Endodermal cell (in vitro differentiated cells): ENCODE measurements around the gene PRKCE. TPM values are rescaled to one million over a fixed set of nuclear protein-coding genes. Genes with fewer than 3 reads are reported as not detected.

Experiments
- DNase-seq: peaks from one replicate; pipeline ENCODE4 v3.0.0-alpha.2; 2017
- H3K27ac ChIP-seq: 2 replicates; pipeline ENCODE4 v1.5.1; 2013; ENCODE audit warnings: mild to moderate bottlenecking, low read depth, low read length, moderate library complexity
- H3K27me3 ChIP-seq: 2 replicates; pipeline ENCODE4 v1.6.1; 2013; ENCODE audit warnings: mild to moderate bottlenecking, low read length, moderate library complexity; ENCODE audit not compliant: insufficient read depth, control insufficient read depth, poor library complexity, severe bottlenecking
- H3K36me3 ChIP-seq: 2 replicates; pipeline ENCODE4 v1.7.0; 2013; ENCODE audit warnings: mild to moderate bottlenecking, low read length, moderate library complexity; ENCODE audit not compliant: control insufficient read depth, insufficient read depth
- H3K4me1 ChIP-seq: one replicate; pipeline ENCODE4 v1.7.0; 2013; ENCODE audit warnings: low read length; ENCODE audit not compliant: control insufficient read depth, insufficient read depth
- H3K4me3 ChIP-seq: 2 replicates; pipeline ENCODE4 v1.5.1; 2013; ENCODE audit warnings: mild to moderate bottlenecking, low read length, moderate library complexity
- H3K9ac ChIP-seq: 2 replicates; pipeline ENCODE4 v1.6.1; 2013; ENCODE audit warnings: mild to moderate bottlenecking, low read length, moderate library complexity; ENCODE audit not compliant: poor library complexity, severe bottlenecking; ENCODE audit errors: extremely low read depth
- H3K9me3 ChIP-seq: 2 replicates; pipeline ENCODE4 v1.6.1; 2013; ENCODE audit warnings: mild to moderate bottlenecking, low read length, moderate library complexity; ENCODE audit not compliant: control insufficient read depth
- H3K27ac Mint-ChIP-seq: 2 replicates; pipeline ENCODE4 v1.8.0; 2020; ENCODE audit warnings: mixed read lengths
- H3K27me3 Mint-ChIP-seq: 2 replicates; pipeline ENCODE4 v1.8.0; 2021; ENCODE audit warnings: mild to moderate bottlenecking, mixed read lengths; ENCODE audit not compliant: insufficient read depth
- H3K36me3 Mint-ChIP-seq: 2 replicates; pipeline ENCODE4 v1.8.0; 2020; ENCODE audit warnings: low read depth, mixed read lengths
- H3K4me1 Mint-ChIP-seq: 2 replicates; pipeline ENCODE4 v1.8.0; 2020; ENCODE audit warnings: mixed read lengths
- H3K4me3 Mint-ChIP-seq: 2 replicates; pipeline ENCODE4 v1.8.0; 2020; ENCODE audit warnings: mild to moderate bottlenecking, moderate library complexity, mixed read lengths
- H3K9me3 Mint-ChIP-seq: 2 replicates; pipeline ENCODE4 v1.8.0; 2020; ENCODE audit warnings: mild to moderate bottlenecking, mixed read lengths
- WGBS, 2 experiments: methylation state at CpG; one replicate each; pipeline versions ENCODE4 v1.1.5 to v1.1.7; 2013; ENCODE audit warnings: missing lambda C conversion rate in 2 of 2, mixed read lengths in 1 of 2; ENCODE audit not compliant: insufficient coverage in 1 of 2, insufficient read length in 1 of 2; 5-methylcytosine and 5-hydroxymethylcytosine counted together
- total RNA-seq, 2 donors: library from RNA; stranded (reverse); fragmentation: NEBNext Ultra II Directional in 1 of 2; extraction: Animal tissue kit (Norgen Biotek cat#: 25700) in 1 of 2; gene quantifications; 2 replicates in 1 of 2; 3 replicates in 1 of 2; pipeline ENCODE4 v1.2.1, GENCODE V29; 2021
- TF ChIP-seq, protein P1 (sequence below): fragments of 200-600 bp; sonication (generic); conservative IDR thresholded peaks from 2 replicates; pipeline ENCODE4 v1.5.0; 2021; ENCODE audit warnings: antibody characterized with exemption, mild to moderate bottlenecking

Gene PRKCE
- total RNA-seq, 2 donors from 2014 or later = 1.4 to 1.7 TPM

DNA sequence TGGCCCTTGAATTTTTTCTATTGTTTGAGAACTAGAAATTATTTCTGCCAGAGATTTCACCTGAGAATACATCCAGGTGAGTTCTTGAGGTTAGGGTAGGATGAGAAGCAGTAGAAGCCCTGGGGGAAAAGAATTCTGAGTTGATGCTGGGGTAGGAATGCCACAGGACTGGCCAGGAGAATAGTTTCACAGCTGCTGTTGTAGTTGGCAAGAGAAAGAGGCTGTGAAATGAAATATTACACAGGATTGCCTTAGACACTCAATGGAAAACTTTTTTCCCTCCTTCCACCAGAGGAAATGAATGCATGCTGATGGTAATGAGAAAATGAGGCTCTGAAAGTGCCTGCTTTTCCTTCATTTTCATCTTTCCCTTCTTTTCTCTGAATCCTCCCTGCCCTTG, 54.6 kb downstream of the PRKCE start:
- Histone ChIP-seq H3K27me3 (peaks cover 14% of the 10 kb centered on the region), H3K9ac (no peak overlapping the region), H3K4me1 (no peaks in the 10 kb centered on the region), H3K9me3 (no peaks in the 10 kb centered on the region), H3K27ac (no peak overlapping the region), H3K4me3 (no peak overlapping the region), H3K36me3 (no peaks in the 10 kb centered on the region)
- no peaks in the 10 kb centered on the region for H3K36me3 Mint-ChIP-seq
- no peak overlapping the region for H3K27ac Mint-ChIP-seq
- peaks cover 2% of the 10 kb centered on the region for H3K4me1 Mint-ChIP-seq
- TF ChIP-seq, protein P1, sequence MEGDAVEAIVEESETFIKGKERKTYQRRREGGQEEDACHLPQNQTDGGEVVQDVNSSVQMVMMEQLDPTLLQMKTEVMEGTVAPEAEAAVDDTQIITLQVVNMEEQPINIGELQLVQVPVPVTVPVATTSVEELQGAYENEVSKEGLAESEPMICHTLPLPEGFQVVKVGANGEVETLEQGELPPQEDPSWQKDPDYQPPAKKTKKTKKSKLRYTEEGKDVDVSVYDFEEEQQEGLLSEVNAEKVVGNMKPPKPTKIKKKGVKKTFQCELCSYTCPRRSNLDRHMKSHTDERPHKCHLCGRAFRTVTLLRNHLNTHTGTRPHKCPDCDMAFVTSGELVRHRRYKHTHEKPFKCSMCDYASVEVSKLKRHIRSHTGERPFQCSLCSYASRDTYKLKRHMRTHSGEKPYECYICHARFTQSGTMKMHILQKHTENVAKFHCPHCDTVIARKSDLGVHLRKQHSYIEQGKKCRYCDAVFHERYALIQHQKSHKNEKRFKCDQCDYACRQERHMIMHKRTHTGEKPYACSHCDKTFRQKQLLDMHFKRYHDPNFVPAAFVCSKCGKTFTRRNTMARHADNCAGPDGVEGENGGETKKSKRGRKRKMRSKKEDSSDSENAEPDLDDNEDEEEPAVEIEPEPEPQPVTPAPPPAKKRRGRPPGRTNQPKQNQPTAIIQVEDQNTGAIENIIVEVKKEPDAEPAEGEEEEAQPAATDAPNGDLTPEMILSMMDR = no peak
- peaks cover 27% of the 10 kb centered on the region for H3K27me3 Mint-ChIP-seq
- H3K9me3 Mint-ChIP-seq = peaks cover 4% of the 10 kb centered on the region
- no peak for DNase-seq
- no peak overlapping the region for H3K4me3 Mint-ChIP-seq

DNA sequence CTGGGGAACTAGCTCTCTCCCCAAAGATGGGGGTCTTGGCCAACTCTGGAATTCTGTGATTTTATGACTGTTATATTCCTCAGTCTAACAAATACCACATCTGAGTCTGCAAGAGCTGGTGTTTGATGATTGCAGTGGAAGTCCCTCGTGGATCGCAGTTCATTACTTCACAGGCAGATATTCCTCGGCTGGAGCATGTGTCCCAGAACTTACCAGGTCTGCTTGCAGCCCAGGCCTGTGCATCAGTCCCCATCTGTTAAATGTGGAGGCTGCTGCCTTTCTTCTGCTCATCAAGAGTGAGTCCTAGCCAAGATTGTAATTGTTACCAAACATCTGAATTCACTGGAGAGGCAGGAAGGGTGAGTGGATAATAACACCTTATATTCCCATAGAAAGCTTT, 55.5 kb downstream of the PRKCE start:
- H3K27me3 Mint-ChIP-seq = peaks cover 27% of the 10 kb centered on the region
- Histone ChIP-seq H3K36me3 (no peaks in the 10 kb centered on the region), H3K4me1 (no peaks in the 10 kb centered on the region), H3K27me3 (peaks cover 14% of the 10 kb centered on the region), H3K4me3 (no peak overlapping the region), H3K9me3 (no peaks in the 10 kb centered on the region), H3K27ac (no peak overlapping the region), H3K9ac (no peak overlapping the region)
- no peak overlapping the region for H3K27ac Mint-ChIP-seq
- TF ChIP-seq, protein P1 = no peak
- no peak for DNase-seq
- peaks cover 2% of the 10 kb centered on the region for H3K4me1 Mint-ChIP-seq
- H3K9me3 Mint-ChIP-seq = peaks cover 4% of the 10 kb centered on the region
- H3K4me3 Mint-ChIP-seq = no peak overlapping the region
- no peaks in the 10 kb centered on the region for H3K36me3 Mint-ChIP-seq
- WGBS, 2 experiments = 93 to 100% methylated on average over 3 of the region's 3 CpGs

DNA sequence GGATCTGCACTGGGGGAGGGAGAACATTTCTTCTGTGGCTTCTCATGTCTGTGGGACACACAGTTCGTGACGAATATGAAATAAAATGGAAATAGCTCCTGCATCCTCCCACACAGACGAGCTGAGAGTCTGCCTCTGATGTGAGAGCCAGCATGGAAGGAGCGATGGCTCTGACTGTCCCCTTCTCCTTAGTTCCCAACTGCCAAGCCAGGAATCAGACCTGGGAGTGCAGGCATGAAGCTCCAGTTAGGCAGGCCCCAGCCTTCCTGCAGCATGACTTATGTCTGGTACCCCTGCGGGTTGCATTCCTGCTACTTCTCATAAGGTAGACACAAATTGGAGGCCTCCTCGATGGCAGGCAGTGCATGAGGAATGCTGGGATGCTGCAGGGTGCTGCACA, 56.2 kb downstream of the PRKCE start:
- Histone ChIP-seq H3K9ac (no peak overlapping the region), H3K9me3 (no peaks in the 10 kb centered on the region), H3K4me3 (no peak overlapping the region), H3K36me3 (no peaks in the 10 kb centered on the region), H3K27me3 (peaks cover 14% of the 10 kb centered on the region), H3K27ac (no peak overlapping the region), H3K4me1 (no peaks in the 10 kb centered on the region)
- Mint-ChIP-seq H3K27ac (no peak overlapping the region), H3K9me3 (peaks cover 4% of the 10 kb centered on the region), H3K4me1 (peaks cover under 1% of the 10 kb centered on the region), H3K4me3 (no peak overlapping the region), H3K36me3 (no peaks in the 10 kb centered on the region), H3K27me3 (peaks cover 27% of the 10 kb centered on the region)
- no peak for DNase-seq
- TF ChIP-seq, protein P1 = no peak
- WGBS, 2 experiments = 90 to 91% methylated on average over 4 to 6 of the region's 6 CpGs
